Hepatocyte (in vitro differentiated cells): Measurements from ENCODE around the gene CRABP2.

Experiments used
- EZH2phosphoT487 ChIP-seq: fragments of 200-600 bp; sonication (generic); IDR thresholded peaks from one replicate; pipeline ENCODE4 v1.6.1; 2018; ENCODE audit warnings: antibody characterized with exemption, mild to moderate bottlenecking, low read depth, moderate library complexity; ENCODE audit not compliant: unreplicated experiment, severe bottlenecking
- TF ChIP-seq, protein P1 (sequence below): fragments of 200-600 bp; sonication (generic); IDR thresholded peaks from 2 replicates; pipeline ENCODE4 v1.5.1; 2016; ENCODE audit warnings: antibody characterized with exemption, mild to moderate bottlenecking; ENCODE audit not compliant: poor library complexity

DNA sequence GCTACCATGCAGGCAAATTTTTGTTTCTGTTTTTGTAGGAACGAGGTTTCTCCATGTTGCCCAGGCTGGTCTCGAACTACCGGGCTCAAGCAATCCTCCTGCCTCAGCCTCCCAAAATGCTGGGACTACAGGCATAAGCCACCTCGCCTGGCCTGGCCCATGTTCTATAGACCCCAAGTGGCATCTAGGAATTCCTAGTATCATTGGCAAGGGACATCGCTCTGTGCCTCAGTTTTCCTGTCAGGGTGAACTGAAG, 42.7 kb downstream of the CRABP2 start:
- TF ChIP-seq, protein P1, sequence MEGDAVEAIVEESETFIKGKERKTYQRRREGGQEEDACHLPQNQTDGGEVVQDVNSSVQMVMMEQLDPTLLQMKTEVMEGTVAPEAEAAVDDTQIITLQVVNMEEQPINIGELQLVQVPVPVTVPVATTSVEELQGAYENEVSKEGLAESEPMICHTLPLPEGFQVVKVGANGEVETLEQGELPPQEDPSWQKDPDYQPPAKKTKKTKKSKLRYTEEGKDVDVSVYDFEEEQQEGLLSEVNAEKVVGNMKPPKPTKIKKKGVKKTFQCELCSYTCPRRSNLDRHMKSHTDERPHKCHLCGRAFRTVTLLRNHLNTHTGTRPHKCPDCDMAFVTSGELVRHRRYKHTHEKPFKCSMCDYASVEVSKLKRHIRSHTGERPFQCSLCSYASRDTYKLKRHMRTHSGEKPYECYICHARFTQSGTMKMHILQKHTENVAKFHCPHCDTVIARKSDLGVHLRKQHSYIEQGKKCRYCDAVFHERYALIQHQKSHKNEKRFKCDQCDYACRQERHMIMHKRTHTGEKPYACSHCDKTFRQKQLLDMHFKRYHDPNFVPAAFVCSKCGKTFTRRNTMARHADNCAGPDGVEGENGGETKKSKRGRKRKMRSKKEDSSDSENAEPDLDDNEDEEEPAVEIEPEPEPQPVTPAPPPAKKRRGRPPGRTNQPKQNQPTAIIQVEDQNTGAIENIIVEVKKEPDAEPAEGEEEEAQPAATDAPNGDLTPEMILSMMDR, result no peak
- TF ChIP-seq EZH2phosphoT487, result no peak
